ENCODE data around the gene LGALS7. TPM values are rescaled to one million over a fixed set of nuclear protein-coding genes. Genes with fewer than 3 reads are reported as not detected.
"Not testable (repeated sequence)": the region's sequence is repeated elsewhere in the genome, so short reads cannot be mapped to it uniquely, and the experiment has no call there.

LGALS7 gene
- total RNA-seq, 1 donor from 2014 or later: not detected

- ATAC-seq: no peak
- TF ChIP-seq, protein P1, sequence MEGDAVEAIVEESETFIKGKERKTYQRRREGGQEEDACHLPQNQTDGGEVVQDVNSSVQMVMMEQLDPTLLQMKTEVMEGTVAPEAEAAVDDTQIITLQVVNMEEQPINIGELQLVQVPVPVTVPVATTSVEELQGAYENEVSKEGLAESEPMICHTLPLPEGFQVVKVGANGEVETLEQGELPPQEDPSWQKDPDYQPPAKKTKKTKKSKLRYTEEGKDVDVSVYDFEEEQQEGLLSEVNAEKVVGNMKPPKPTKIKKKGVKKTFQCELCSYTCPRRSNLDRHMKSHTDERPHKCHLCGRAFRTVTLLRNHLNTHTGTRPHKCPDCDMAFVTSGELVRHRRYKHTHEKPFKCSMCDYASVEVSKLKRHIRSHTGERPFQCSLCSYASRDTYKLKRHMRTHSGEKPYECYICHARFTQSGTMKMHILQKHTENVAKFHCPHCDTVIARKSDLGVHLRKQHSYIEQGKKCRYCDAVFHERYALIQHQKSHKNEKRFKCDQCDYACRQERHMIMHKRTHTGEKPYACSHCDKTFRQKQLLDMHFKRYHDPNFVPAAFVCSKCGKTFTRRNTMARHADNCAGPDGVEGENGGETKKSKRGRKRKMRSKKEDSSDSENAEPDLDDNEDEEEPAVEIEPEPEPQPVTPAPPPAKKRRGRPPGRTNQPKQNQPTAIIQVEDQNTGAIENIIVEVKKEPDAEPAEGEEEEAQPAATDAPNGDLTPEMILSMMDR (IDR thresholded peaks at IDR 0.05): no peak
- Histone ChIP-seq H3K27me3 (no peaks in the 10 kb centered on the region), H3K4me3 (no peak overlapping the region), H3K4me1 (peaks cover 13% of the 10 kb centered on the region), H3K36me3 (no peaks in the 10 kb centered on the region), H3K27ac (no peak overlapping the region), H3K9me3 (no peaks in the 10 kb centered on the region)
- intact Hi-C loops (cut with DNase I): no loop called here
- DNase-seq: no peak
Measured at GRCh38 chr19:38795549-38795948, 22.2 kb upstream of the LGALS7 start.

DNA sequence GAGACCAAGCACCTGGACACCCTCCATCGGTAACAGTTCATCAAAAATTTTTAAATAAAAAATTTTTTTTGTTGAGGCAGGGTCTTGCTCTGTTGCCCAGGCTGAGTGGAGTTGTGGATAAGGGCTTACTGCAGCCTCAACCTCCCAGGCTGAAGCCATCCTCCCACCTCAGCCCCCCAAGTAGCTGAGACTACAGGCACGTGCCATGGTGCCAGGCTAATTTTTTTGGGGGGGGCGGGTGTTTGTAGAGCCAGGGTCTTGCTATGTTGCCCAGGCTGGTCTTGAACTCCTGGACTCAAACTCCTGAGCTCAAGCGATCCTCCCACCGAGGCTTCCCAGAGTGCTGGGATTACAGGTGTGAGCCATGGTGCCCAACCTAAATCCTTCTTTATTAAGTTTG is 20.4 kb upstream of the LGALS7 start:
- intact Hi-C loops (cut with DNase I): no loop called here
- DNase-seq (no peak), ATAC-seq (no peak)
- Histone ChIP-seq H3K27ac (no peak overlapping the region), H3K4me3 (no peak overlapping the region), H3K36me3 (no peaks in the 10 kb centered on the region), H3K27me3 (no peaks in the 10 kb centered on the region), H3K4me1 (peaks cover 13% of the 10 kb centered on the region), H3K9me3 (no peaks in the 10 kb centered on the region)
- TF ChIP-seq, protein P1 (IDR thresholded peaks at IDR 0.05): no peak

GRCh38 chr19:38793177-38793576 is 19.9 kb upstream of the LGALS7 start:
- H3K27ac ChIP-seq: no peak overlapping the region
- intact Hi-C loops (cut with DNase I): no loop called here
- H3K27me3 ChIP-seq: no peaks in the 10 kb centered on the region
- peaks cover 13% of the 10 kb centered on the region for H3K4me1 ChIP-seq
- H3K9me3 ChIP-seq: no peaks in the 10 kb centered on the region
- H3K36me3 ChIP-seq: no peaks in the 10 kb centered on the region
- DNase-seq (no peak), ATAC-seq (no peak)
- no peak overlapping the region for H3K4me3 ChIP-seq
- TF ChIP-seq, protein P1 (IDR thresholded peaks at IDR 0.05): no peak

DNA sequence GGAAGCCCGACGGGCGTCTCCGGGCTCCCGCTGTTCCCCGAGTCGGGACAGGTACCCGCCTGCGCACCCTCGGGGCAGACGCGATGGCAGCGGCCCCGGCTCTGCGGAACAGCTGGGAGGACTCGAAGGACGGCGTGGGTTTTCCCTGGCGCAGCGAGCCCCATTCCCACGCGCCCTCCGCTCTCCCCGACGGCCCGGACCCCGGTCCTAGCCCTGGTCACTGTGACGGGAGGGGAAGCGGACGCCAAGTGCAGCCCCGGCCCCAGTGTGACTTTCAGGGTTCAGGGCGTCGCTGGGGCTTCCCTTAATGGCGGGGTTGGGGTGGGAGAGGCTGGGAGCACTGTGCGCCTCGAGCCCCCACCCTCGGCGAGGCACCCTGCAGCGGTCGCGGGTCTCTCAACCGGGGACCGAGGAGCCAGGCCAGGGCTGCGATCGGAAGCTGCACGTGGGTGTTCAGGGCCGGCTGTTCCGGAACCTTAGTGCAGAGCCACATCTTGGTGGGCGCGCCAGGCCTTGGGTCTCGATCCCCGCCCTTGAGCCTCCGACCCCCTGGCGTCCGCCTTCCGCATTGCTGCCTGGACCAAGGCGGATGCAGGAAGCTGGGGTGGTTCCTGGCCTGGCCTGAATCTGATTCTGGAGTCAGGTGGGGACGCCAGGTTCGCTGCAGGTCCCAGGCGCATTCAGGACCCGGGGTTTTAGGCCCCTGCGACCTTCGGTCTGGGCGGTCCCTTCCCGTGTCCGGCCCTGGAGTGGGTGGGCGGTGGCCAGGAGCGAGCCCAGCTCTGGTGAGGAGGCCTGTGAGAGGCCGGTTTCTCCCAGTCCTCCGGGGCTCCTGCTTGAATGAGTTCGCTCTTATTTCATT is 19.2 kb upstream of the LGALS7 start:
- TF ChIP-seq, protein P1 (IDR thresholded peaks at IDR 0.05): peak; percentile 50
- peaks cover 13% of the 10 kb centered on the region for H3K4me1 ChIP-seq
- H3K27me3 ChIP-seq: no peaks in the 10 kb centered on the region
- peak overlapping the region; percentile 37 for H3K4me3 ChIP-seq
- intact Hi-C loops (cut with DNase I): no loop called here
- no peaks in the 10 kb centered on the region for H3K36me3 ChIP-seq
- ATAC-seq (peak; percentile 71), DNase-seq (peak; percentile 82)
- peak overlapping the region; percentile 65 for H3K27ac ChIP-seq
- H3K9me3 ChIP-seq: no peaks in the 10 kb centered on the region

DNA sequence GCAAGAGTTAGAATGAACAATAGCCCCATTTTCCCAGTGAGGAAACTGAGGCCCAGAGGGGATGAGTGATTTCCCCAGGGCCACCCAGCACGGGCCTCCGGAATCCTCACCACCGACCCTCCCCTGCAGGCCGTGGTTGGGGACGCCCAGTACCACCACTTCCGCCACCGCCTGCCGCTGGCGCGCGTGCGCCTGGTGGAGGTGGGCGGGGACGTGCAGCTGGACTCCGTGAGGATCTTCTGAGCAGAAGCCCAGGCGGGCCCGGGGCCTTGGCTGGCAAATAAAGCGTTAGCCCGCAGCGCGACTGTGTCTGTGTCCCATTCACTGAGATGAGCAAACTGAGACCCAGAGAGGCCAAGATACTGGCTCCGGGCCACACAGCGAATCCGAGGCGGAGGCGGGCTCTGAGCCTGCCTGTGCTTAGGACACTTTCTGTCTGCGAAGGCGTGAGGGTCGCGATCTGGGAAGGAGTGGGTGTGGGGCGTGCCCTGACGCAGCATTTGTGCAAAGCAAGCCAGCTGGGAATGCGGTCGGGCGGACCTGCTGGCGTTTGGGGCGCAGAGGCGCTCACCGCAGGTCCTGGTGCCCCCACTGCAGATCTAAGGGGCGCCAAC is 18.2 kb upstream of the LGALS7 start:
- DNase-seq; intact Hi-C loops (cut with DNase I); H3K36me3 ChIP-seq; H3K27ac ChIP-seq; H3K9me3 ChIP-seq; H3K27me3 ChIP-seq: not testable (repeated sequence)
- peaks cover 13% of the 10 kb centered on the region for H3K4me1 ChIP-seq
- ATAC-seq: peak; percentile 94
- peak overlapping the region; percentile 28 for H3K4me3 ChIP-seq

GRCh38 chr19:38790507-38791403 is 17.4 kb upstream of the LGALS7 start:
- DNase-seq; H3K27ac ChIP-seq; H3K27me3 ChIP-seq; H3K36me3 ChIP-seq; intact Hi-C loops (cut with DNase I); H3K9me3 ChIP-seq: not testable (repeated sequence)
- Histone ChIP-seq H3K4me3 (peak overlapping the region; percentile 28), H3K4me1 (peaks cover 13% of the 10 kb centered on the region)
- ATAC-seq: peak; percentile 3
